ENCODE measurements around the gene LRCOL1. TPM values are rescaled to one million over a fixed set of nuclear protein-coding genes. Genes with fewer than 3 reads are reported as not detected.

Gene LRCOL1
- total and polyA plus RNA-seq, 2 experiments from 2014 or later: 1.7 TPM; not detected in 1

DNA sequence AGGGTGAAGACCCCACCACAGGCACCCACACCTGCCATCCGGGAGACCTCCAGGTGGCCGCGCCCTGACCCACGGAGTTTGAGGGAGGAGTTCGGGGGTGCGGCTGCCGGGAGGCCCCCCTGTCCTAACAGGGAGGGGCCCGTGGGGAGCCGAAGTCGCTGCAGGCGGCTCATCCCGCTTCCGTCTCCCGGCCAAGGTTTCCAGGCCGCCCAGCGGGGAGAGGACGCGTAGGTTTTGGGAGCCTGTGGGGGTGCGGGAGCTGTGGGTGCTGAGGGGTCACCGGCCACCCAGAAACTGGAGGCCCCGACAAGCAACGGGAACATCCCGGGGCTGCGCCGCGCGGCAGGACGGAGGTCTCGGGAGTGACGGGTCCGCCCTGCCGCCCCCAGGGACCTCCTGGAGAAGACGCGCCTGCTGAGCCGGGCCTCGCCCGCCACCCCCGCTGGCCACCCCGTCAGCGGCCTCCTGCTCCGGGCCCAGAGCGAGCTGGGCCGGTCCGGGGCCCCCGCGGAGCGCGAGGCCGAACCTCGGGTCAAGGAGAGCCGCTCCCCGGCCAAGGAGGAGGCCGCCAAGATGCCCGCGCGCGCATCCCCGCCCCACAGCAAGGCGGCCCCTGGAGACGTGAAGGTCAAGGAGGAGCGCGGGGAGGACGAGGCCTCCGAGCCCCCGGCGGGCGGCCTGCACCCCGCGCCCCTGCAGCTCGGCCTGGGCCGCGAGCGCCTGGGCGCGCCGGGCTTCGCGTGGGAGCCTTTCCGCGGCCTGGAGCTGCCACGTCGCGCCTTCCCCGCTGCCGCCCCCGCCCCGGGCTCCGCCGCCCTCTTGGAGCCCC is 27.6 kb downstream of the LRCOL1 start:
- peaks cover 17% of the 10 kb centered on the region for H3K36me3 Mint-ChIP-seq (ENCODE audit: low read depth)
- H3K4me1 Mint-ChIP-seq: peaks cover 7% of the 10 kb centered on the region
- H3F3A ChIP-seq (replicated peaks; ENCODE audit: low read depth): peaks cover 17% of the 10 kb centered on the region
- H3K27ac ChIP-seq (ENCODE audit: low read depth): no peak overlapping the region
- H3K36me3 ChIP-seq (ENCODE audit: insufficient read depth): no peaks in the 10 kb centered on the region
- TF ChIP-seq ZNF331 (CRISPR knock-in tag; IDR thresholded peaks at IDR 0.05; ENCODE audit: low read depth) (no peak), STAT1 (IDR thresholded peaks at IDR 0.05; ENCODE audit: unreplicated experiment) (no peak), CREB1 (CRISPR knock-in tag; IDR thresholded peaks at IDR 0.05; ENCODE audit: low read depth) (no peak), ZNF114 (CRISPR knock-in tag; IDR thresholded peaks at IDR 0.05) (no peak), EZH2 (IDR thresholded peaks at IDR 0.05; ENCODE audit: low read depth, unreplicated experiment) (no peak), JUNB (IDR thresholded peaks at IDR 0.05; ENCODE audit: unreplicated experiment) (no peak)
- TF ChIP-seq, protein P1, sequence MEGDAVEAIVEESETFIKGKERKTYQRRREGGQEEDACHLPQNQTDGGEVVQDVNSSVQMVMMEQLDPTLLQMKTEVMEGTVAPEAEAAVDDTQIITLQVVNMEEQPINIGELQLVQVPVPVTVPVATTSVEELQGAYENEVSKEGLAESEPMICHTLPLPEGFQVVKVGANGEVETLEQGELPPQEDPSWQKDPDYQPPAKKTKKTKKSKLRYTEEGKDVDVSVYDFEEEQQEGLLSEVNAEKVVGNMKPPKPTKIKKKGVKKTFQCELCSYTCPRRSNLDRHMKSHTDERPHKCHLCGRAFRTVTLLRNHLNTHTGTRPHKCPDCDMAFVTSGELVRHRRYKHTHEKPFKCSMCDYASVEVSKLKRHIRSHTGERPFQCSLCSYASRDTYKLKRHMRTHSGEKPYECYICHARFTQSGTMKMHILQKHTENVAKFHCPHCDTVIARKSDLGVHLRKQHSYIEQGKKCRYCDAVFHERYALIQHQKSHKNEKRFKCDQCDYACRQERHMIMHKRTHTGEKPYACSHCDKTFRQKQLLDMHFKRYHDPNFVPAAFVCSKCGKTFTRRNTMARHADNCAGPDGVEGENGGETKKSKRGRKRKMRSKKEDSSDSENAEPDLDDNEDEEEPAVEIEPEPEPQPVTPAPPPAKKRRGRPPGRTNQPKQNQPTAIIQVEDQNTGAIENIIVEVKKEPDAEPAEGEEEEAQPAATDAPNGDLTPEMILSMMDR (conservative IDR thresholded peaks at IDR 0.05; ENCODE audit: low read depth in 2 of 2): no peak
- TF ChIP-seq, protein P2, sequence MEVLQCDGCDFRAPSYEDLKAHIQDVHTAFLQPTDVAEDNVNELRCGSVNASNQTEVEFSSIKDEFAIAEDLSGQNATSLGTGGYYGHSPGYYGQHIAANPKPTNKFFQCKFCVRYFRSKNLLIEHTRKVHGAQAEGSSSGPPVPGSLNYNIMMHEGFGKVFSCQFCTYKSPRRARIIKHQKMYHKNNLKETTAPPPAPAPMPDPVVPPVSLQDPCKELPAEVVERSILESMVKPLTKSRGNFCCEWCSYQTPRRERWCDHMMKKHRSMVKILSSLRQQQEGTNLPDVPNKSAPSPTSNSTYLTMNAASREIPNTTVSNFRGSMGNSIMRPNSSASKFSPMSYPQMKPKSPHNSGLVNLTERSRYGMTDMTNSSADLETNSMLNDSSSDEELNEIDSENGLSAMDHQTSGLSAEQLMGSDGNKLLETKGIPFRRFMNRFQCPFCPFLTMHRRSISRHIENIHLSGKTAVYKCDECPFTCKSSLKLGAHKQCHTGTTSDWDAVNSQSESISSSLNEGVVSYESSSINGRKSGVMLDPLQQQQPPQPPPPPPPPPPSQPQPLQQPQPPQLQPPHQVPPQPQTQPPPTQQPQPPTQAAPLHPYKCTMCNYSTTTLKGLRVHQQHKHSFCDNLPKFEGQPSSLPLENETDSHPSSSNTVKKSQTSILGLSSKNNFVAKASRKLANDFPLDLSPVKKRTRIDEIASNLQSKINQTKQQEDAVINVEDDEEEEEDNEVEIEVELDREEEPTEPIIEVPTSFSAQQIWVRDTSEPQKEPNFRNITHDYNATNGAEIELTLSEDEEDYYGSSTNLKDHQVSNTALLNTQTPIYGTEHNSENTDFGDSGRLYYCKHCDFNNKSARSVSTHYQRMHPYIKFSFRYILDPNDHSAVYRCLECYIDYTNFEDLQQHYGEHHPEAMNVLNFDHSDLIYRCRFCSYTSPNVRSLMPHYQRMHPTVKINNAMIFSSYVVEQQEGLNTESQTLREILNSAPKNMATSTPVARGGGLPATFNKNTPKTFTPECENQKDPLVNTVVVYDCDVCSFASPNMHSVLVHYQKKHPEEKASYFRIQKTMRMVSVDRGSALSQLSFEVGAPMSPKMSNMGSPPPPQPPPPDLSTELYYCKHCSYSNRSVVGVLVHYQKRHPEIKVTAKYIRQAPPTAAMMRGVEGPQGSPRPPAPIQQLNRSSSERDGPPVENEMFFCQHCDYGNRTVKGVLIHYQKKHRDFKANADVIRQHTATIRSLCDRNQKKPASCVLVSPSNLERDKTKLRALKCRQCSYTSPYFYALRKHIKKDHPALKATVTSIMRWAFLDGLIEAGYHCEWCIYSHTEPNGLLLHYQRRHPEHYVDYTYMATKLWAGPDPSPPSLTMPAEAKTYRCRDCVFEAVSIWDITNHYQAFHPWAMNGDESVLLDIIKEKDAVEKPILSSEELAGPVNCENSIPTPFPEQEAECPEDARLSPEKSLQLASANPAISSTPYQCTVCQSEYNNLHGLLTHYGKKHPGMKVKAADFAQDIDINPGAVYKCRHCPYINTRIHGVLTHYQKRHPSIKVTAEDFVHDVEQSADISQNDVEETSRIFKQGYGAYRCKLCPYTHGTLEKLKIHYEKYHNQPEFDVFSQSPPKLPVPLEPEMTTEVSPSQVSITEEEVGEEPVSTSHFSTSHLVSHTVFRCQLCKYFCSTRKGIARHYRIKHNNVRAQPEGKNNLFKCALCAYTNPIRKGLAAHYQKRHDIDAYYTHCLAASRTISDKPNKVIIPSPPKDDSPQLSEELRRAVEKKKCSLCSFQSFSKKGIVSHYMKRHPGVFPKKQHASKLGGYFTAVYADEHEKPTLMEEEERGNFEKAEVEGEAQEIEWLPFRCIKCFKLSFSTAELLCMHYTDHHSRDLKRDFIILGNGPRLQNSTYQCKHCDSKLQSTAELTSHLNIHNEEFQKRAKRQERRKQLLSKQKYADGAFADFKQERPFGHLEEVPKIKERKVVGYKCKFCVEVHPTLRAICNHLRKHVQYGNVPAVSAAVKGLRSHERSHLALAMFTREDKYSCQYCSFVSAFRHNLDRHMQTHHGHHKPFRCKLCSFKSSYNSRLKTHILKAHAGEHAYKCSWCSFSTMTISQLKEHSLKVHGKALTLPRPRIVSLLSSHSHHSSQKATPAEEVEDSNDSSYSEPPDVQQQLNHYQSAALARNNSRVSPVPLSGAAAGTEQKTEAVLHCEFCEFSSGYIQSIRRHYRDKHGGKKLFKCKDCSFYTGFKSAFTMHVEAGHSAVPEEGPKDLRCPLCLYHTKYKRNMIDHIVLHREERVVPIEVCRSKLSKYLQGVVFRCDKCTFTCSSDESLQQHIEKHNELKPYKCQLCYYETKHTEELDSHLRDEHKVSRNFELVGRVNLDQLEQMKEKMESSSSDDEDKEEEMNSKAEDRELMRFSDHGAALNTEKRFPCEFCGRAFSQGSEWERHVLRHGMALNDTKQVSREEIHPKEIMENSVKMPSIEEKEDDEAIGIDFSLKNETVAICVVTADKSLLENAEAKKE (CRISPR knock-in tag; IDR thresholded peaks at IDR 0.05): no peak
- TF ChIP-seq, protein P3, sequence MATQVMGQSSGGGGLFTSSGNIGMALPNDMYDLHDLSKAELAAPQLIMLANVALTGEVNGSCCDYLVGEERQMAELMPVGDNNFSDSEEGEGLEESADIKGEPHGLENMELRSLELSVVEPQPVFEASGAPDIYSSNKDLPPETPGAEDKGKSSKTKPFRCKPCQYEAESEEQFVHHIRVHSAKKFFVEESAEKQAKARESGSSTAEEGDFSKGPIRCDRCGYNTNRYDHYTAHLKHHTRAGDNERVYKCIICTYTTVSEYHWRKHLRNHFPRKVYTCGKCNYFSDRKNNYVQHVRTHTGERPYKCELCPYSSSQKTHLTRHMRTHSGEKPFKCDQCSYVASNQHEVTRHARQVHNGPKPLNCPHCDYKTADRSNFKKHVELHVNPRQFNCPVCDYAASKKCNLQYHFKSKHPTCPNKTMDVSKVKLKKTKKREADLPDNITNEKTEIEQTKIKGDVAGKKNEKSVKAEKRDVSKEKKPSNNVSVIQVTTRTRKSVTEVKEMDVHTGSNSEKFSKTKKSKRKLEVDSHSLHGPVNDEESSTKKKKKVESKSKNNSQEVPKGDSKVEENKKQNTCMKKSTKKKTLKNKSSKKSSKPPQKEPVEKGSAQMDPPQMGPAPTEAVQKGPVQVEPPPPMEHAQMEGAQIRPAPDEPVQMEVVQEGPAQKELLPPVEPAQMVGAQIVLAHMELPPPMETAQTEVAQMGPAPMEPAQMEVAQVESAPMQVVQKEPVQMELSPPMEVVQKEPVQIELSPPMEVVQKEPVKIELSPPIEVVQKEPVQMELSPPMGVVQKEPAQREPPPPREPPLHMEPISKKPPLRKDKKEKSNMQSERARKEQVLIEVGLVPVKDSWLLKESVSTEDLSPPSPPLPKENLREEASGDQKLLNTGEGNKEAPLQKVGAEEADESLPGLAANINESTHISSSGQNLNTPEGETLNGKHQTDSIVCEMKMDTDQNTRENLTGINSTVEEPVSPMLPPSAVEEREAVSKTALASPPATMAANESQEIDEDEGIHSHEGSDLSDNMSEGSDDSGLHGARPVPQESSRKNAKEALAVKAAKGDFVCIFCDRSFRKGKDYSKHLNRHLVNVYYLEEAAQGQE (IDR thresholded peaks at IDR 0.05; ENCODE audit: unreplicated experiment): no peak
- TF ChIP-seq, protein P4, sequence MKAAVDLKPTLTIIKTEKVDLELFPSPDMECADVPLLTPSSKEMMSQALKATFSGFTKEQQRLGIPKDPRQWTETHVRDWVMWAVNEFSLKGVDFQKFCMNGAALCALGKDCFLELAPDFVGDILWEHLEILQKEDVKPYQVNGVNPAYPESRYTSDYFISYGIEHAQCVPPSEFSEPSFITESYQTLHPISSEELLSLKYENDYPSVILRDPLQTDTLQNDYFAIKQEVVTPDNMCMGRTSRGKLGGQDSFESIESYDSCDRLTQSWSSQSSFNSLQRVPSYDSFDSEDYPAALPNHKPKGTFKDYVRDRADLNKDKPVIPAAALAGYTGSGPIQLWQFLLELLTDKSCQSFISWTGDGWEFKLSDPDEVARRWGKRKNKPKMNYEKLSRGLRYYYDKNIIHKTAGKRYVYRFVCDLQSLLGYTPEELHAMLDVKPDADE (IDR thresholded peaks at IDR 0.05): no peak
- peak overlapping the region; percentile 90 for H3K4me2 ChIP-seq
- H3K79me2 ChIP-seq (replicated peaks; ENCODE audit: insufficient read depth): no peaks in the 10 kb centered on the region
- no peak overlapping the region for H3K27ac Mint-ChIP-seq
- H3K4me1 ChIP-seq (ENCODE audit: insufficient read depth): peaks cover 7% of the 10 kb centered on the region
- H4K20me1 ChIP-seq (replicated peaks; ENCODE audit: insufficient read depth): peaks cover 15% of the 10 kb centered on the region
- H2AFZ ChIP-seq: no peak overlapping the region
- H3K4me3 ChIP-seq: peak overlapping the region; percentile 56
- DNase-seq (ENCODE audit: low spot score) (peak; percentile 43), ATAC-seq (peak; percentile 4)
- peak overlapping the region; percentile 52; the same call in 2 of the 3 replicates for H3K4me3 Mint-ChIP-seq
- H3K27me3 ChIP-seq (ENCODE audit: insufficient read depth): peaks cover 39% of the 10 kb centered on the region
- H3K27me3 Mint-ChIP-seq (ENCODE audit: insufficient read depth, low read depth, poor library complexity): peaks cover 58% of the 10 kb centered on the region
- no peaks in the 10 kb centered on the region for H3K9me2 ChIP-seq (ENCODE audit: insufficient read depth)
- H3K9me3 Mint-ChIP-seq: peaks cover 3% of the 10 kb centered on the region; the same call in 1 of the 3 replicates
